HG02973 (cell line): Measurements from ENCODE around the gene PIK3R5.
"Not testable (repeated sequence)": the region's sequence is repeated elsewhere in the genome, so short reads cannot be mapped to it uniquely, and the experiment has no call there.

ENCODE experiments used
- ATAC-seq: cut with Tn5 transposase; IDR thresholded peaks from one replicate; pipeline ENCODE4 v1.9.1; 2021; ENCODE audit warnings: moderate library complexity; ENCODE audit not compliant: unreplicated experiment

PIK3R5 gene

DNA sequence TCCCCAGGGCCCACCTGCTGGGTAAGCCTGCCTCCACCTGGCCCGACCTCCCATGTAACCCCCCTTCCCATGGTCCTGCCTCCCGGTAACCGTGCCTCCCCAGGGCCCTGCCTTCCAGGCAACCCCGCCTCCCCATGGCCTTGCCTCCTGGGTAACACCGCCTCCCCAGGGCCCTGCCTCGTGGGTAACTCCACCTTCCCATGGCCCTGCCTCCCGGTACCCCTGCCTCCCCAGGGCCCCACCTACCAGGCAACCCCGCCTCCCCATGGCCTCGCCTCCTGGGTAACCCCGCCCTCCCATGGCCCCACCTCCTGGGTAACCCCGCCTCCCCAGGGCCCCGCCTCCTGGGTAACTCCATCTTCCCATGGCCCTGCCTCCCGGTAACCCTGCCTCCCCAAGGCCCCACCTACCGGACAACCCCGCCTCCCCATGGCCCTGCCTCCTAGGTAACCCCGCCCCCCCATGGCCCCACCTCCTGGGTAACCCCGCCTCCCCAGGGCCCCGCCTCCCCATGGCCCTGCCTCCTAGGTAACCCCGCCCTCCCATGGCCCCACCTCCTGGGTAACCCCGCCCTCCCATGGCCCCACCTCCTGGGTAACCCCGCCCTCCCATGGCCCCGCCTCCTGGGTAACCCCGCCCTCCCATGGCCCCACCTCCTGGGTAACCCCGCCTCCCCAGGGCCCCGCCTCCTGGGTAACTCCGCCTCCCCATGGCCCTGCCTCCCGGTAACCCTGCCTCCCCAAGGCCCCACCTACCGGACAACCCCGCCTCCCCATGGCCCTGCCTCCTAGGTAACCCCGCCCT, 80.1 kb downstream of the PIK3R5 start:
- not testable (repeated sequence) for ATAC-seq

DNA sequence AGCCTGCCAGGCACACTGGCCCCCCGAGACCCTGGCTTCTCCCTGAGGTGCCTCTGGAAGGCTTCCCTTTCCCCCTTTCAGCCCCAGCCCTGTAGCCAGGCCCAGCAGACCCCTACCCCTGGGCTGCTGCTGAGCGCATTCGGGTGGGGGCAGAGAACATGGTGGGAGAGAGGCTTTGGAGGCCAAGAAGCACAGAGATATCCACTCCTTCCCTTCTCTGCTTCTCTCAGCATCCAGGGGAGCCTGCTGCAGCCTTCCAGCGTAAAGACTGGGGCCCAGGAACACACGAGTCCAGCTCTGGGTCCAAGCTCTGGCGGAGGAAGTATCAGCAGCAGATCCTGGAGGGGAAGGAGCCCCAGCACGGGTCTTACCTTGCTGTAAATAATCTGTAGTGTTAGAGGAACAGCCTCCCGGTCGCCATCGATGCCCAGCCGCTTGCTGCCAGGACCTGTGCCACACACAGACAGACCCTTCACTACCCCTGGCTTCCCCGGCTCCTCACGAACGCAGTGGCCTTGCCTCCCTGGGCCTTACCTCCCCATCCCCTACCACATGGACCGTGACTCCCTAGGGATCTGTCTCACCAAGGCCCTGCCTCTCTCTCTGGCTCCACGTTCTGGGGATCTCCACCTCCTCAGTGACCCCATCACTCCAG, 81.0 kb downstream of the PIK3R5 start:
- ATAC-seq = no peak

DNA sequence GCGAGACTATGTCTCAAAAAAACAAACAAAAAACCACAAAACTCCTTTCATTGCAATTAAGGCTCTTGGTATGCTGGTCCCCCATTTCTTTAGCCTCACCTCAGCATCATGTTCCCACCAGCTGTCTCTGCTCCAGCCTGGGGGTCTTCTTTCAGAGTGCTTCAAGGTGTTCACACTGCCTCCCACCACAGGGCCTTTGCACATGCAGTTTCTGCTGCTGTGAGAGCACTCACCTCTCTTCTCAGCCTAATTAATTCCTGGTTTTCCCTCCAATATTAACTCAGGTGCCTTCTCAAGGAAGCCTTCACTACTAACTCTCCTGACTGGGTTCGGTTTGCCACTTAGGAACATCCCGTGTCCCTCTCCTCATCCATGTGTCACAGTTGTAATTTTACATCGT, 82.2 kb downstream of the PIK3R5 start:
- no peak for ATAC-seq

DNA sequence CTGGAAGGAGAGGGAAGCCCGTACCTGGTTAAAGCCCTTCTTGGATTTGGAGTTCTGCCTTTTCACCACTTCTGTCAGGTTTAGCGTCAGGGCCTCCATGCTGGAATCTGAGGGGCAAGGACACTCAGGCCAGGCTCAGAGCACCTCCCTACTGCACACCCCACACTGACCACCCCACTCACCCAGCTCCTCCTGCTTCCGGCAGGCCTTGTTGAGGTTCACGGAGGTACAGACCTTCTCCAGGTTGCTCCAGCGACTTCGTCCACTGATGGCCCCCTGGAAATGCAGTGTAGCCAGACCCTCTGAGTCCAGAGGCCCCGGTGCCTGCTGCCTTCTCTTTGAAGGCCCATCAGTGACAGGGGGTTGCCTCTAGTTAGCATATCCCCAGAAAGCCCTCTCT, 83.9 kb downstream of the PIK3R5 start:
- ATAC-seq = no peak

DNA sequence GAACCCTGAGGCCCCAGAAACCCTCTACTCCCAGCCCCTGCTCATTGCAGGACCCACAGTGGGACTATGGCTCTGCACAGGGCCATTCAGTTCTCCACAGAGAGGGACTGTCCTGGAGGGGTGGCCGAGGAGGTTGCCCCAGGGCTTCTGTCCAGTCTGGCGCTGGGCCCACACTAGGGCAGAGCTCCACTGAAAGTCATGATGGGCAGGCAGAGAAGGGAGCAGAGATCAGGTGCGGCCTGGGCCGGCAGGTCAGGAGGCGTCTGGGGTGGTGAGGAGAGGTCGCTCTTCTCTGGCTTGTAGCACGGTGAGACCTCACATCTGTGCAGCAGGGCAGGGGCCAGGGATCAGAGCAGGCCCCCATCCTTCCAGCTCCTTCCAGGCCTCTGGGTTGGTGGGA, 85.0 kb downstream of the PIK3R5 start:
- ATAC-seq = no peak

DNA sequence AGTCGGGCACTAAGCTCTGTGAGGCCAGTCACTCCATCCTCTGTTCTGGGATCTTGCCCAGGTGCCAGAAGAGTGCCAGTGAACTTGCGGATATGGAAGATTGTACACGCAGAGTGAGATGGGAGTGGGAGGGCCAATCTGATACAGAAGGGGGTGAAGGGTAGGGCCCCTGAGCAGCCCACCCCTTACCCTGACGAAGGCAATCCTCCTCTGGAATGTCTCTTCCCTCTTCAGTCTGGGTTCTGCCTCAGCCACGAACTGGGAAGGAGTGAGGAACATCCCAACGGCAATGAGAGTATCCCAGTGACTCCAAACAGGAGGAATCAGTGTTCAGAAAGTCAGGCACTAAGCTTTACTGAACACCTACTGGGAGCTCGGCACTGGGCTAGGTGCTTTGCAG, 86.1 kb downstream of the PIK3R5 start:
- ATAC-seq = no peak

DNA sequence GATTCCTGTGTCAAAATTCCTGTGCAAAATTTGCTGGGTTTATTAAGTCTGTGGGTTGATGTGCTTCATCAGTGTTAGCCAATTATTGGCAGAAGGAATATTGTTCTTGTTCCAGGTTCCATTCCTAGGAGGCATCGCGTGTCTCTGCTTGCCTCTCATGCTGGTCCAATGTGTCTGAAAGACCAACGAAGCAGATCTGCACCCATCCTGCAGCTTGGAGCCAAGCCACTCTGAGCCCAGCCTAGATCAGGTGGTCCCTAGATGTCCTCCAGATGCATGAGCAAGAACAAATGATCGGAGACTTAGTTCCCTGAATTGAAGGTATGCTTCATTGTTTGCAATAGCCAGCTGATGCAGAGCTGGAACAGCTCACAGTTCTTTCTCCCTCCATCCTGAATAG, 87.5 kb downstream of the PIK3R5 start:
- ATAC-seq = no peak

DNA sequence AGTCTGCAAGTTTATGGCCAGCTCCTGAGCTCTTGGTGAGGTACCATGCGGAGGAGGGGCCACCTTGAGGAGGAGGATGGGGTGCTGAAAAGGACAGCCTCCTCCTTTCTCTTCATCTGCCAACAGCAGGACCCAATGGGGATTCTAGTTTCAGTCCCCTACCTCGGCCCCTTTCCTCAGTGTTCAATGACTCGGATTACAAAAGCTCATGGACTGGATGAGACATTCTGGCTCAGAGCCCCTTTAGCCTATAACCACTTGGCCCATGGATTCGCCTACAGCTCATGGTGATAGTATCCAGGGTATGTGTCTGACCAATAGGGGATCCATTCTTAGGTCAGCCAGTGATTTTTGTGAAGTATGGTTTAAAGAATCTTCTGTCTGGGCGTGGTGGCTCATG, 89.5 kb downstream of the PIK3R5 start:
- ATAC-seq = no peak

DNA sequence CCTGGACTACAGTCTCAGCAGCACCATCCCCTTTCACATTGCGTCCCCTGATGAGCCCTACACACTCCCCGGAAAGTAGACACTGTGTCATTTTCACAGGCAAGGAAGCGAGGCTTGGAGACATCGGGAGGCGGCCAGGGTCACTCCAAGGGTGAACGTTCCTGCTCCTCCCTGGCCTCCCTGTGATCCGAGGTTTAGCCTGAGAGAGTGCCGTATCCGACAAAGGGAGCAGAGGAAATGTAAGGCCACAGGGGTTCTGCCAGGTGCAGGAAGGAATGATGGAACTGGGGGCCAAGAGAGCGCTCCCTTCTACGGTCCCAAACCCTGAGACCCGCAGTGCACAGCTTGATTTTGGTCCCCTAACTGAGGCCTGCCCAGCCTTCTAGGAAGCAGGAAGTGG, 90.1 kb downstream of the PIK3R5 start:
- no peak for ATAC-seq

DNA sequence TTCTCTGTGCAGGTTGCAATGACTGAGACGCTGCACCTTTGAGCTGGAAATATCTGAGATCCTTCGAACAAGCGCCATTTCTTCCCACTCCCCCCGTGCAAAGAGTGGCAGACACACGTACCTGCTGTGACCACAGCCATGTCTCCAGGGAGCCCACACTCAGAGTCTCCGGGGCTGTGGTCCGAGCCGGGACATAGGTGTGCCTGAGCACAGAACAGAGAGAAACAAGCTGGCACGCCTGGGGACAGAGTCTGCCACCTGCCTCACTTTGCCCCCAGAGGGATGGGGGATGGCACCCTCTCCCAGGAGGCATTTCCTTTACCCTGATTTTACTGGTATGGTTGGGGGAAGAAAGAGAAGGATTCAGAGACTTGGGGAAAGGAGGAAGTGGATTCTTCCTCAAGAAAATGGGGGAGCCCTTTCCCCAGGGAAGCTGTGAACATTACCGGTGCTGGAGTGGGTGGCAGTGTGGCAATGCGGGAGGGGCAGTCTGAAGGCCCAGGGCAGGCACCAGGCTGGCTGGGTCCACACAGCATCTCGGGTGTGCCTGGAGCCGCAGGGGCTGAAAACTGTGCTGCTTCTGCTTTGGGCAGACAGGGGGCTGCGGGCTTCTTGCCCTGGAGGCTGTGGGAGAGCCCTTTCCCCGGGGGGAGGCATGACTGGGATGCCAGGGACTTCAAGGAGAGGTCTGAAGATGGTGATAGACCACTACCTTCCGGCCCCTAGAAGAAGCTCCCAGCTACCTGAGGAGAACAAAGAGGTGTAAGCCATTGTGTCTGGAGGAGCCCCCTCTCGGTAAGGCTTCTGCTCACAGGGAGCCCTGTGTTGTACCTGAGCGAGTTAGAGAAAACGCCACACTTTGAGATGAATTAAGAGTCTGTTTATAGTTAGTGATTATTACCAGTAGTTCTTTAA, 91.4 kb downstream of the PIK3R5 start:
- no peak for ATAC-seq

DNA sequence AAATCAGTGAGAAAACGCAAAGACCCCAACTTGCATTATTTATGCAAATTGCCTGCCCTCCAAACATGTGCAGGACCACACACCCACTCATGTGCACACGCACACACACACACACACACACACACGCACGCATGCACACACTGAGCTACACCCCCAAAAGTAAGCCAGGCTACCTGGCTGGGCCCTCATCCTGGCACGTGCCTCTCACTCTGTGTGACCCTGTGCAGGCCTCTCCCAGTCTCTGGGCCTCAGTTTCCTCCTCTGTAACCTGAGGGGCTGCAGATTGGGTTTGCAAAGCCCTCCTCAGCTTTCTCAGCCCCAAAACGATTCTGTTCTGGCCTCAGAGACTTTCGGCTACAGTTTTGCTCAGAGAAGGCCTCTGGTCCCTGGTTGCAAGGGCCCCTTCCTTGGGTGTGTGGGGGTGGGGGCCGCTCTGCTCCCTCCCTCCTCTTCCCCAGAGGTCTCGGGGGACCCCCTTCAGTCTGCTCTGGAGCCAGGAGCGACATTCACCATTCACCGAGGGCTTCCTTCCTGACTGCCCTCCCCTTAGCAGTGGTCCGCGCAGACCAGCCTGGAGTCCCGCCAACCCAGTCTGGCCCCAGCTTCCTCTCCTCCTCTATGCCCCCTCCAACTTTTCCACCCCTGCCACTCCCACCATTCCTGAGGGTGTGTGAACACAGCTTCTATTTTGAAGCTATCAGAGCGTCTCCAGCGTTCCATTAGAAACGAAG, 92.6 kb downstream of the PIK3R5 start:
- no peak for ATAC-seq

DNA sequence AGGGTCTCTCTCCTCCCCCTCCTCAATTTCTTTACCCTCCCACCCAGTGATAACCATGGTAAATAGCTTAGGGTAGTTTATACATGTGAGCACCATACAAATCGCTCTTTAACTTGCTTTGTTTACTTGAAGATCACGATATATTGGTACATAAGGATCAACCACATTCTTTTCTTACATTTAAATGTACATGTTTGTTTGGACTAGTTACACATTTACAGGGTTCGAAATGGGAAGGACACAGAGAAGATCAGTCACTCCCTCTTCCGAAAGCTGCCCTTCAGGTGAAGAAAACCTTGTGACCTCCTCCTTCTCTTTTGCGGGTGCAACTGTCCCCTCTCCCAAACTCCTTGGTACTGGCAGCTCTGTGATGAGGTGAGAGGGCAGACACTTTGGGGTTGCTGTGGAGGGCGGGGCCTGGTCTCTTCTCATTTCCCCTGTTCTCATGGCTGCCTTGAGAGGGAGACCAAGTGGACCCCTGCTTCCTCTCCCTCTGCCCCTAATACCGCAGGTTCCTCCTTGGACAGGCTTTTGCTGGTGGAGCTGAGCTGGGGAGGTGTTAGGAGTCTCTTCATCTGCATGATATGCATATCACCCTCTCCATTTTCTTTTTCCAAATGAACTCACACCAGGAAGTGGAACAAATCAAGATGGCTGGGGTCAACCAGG, 93.3 kb downstream of the PIK3R5 start:
- ATAC-seq = no peak

DNA sequence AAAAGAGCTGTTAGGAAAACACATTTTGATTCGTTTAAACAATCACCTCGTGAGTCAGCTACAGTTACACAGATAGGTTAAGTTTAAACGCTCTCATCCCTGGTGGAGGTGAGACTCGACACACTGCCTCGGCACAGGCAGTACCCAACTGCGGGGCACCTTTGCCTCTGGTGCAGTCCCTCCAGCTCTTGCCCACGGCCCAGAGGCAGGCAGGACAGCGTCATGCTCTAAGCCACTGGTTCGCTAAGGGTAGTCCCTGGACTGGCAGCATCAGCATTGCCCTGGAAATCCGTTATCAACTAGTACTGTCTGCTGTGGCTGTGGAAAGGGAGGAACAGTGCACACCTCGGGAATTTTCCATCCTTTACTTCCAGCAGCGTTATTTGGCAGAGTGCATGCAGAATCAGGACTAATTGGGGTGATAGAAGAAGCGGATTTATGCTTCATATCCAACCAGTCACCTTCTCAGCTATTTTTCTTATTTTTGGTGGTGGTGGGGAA, 94.4 kb downstream of the PIK3R5 start:
- no peak for ATAC-seq

DNA sequence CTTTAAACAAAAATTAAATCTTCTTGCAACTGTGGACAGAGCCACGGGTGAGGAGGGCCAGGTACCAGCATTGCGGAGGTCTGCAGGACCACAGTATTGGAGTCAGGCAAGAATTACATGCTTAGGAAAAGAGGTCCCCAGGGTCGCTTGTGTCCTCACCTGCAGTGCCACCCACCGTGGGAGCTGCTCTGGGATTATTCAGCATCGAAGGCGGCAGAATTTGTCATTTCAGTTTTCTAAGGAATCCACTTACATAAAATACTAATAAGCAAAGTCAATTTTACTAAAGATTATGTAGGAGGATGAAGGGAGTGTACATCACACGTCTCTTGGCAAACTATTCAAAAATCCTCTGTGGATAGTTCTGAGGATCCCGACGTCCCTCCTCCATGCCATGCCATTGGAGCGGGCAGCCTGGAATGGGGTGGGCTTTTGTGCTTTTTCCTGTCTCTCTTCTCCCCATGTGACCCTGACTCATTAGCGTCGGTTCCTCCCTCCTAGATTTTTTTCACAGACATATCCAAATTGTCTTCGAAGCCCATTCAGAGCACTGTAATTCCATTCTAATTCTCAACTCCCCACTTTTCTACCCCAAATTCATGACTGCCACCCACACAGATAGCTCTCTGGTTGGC, 95.0 kb downstream of the PIK3R5 start:
- ATAC-seq = no peak

DNA sequence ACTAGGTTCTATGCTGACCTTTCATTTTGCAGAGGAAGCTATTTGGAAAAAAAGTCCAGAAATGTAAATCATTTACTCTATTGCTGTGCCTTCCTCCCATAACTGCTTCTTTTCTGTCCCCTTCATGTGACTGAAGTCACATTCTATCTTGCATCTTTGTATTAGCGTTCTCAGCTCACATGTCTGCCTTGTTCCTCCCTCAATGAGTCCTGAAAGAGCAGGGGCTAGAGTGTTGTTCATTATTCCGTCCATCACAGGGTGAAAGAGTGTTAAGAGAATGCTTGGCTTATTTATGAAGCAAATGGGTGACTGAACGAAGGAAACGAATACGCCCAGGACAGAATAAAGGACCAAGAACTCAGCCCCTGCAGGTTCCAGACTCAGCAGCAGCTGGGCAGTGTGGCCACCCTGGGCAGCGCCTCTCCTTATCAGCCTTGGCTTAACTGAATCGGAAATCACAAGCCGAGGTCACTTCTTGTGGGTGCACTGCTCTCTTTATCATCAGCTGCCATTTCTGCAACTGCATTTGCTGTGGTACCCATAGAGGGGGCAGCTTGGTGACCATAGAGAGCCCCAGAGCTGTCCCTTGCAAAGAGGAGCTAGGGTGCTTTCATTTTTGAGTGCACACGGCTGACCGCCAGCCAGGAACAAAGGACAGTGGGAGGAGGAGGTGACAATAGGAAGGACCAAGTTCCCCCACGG, 96.2 kb downstream of the PIK3R5 start:
- ATAC-seq = peak; percentile 13

DNA sequence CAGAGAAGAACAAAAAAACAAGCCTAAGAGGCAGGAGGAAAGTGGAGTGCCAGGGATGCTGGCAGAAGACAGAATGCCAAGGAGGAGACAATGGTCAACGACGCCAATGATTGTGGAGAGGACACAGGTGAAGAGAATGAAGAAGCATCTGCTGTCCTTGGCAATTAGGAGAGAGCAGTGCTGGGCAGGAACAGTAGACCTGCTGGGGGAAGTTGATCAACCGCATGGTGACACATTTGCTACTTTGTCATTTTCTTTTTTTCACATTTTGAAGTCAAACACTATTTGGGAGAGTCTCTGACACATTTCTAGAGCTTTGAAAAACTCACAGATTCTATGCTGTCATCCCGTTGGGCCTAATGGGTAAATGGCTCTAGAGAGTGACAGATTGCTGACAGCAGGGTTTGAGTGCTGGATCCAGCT, 97.0 kb downstream of the PIK3R5 start:
- ATAC-seq = peak; percentile 46

DNA sequence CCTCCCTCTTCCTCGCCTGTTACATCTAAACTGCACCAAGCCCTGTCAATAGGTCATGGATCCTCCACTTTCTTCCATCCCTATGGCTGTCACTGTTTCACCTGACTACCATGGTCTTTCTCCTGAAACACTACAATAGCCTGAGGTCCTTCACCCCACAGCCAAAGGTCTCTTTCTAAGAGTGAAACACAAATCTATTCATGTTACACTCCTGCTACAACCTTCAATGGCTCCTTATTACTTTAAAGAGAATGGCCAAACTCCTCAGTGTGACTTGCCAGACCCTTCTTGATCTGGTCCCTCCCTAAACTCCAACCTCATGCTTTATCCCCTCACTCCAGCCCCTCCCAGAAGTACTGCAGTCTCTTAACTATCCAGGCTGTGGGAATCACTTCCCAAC, 97.4 kb downstream of the PIK3R5 start:
- no peak for ATAC-seq

DNA sequence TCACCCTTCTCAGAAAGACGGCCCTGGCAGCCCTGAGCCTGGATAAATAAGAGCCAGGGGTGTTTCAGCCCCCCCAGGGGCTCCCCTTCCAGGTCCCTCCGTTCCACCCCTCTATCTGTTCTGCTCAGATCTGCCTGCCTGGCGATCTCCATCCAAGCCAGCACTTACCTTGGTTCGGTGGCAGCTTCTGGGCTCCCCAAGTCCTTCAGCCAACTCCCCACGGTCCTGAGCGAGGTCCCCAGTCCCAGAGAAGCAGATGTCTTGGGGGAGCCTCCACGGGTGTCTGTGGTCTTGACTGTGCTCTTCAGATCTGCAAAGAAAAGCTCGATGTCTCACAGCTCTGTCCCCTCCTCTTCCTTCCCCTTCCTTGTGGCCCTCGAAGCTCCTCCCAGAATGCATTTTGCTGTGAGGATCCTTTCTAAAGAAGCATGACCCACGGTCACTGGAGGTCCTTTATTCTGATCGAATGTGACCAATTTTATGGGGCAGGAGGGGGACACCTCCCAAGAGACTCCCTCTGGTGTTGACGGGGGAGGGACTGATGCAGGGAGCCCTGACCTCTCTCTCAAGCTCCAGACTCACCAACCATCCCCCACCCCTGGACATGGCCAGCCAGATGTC, 98.0 kb downstream of the PIK3R5 start, which contains the start of gene PIK3R6:
TSS of gene PIK3R6 (minus strand) at position 314 of the 621 bp plus-strand sequence. CDS start 17,880 bp downstream, outside the sequence.
- ATAC-seq = no peak
